NCI-H1105 (cell line): ENCODE data around the gene SETBP1.

Experiments used
- DNase-seq: peaks from one replicate; lab custom pipeline; 2025; lab: John Stamatoyannopoulos, UW

The SETBP1 gene

DNA sequence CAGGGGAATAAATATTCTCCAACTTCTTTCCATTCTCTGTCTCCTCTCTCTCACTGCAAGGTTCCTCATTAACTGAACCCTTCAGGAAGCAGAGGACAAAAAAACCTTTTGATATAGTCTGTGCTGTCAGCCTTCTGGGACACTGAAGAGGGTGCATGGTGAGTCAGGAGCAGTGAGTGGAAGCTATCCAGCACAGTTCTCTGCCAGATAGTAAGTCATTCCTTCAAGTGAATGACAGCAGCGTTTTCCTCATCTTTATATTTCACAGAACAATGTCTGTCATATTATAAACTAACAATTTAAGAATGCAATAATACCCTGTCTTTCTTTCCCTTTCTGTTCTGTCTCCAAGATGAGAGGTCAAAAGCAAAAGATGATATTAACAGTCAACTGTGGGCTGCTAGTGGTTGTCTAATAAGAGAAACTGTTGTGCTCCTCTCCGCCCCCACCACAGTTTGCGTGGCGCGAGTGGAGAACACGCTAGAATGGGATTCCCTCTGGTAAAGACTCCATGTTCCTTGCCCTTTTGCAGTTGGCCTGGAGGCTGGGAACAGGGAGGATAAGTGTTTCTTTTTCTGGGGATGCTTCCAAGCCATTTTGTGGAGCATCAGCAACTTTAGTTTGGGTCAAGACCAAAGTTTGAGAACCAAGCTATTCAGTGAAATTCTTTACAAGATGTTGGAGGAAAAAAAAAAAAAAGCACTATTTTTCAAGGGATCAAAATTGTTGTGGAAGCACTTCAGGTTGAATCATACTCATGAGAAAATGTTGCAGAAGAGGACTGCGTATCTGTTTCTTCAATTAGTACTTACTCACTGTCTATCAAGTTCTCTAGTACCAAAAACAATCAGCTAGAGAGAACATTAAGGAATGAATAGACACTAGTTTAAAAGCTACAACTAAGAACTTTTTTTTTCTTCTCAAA, 430.2 kb downstream of the SETBP1 start:
- DNase-seq, result no peak

GRCh38 chr18:45111502-45111848, 430.8 kb downstream of the SETBP1 start:
- no peak for DNase-seq

GRCh38 chr18:45112682-45113081, 432.0 kb downstream of the SETBP1 start:
- DNase-seq, result no peak

- DNase-seq, result no peak
Measured at GRCh38 chr18:45116116-45116515, 435.4 kb downstream of the SETBP1 start.
